GM12875 (cell line): ENCODE data around the gene PIERCE2.
A peak's percentile ranks its signal among the peaks of the same experiment; 100 is the strongest.
"Not testable (repeated sequence)": the region's sequence is repeated elsewhere in the genome, so short reads cannot be mapped to it uniquely, and the experiment has no call there.

Experiments used
- H3K4me3 ChIP-seq: one replicate; pipeline ENCODE4 v1.5.1; 2011; ENCODE audit warnings: low read depth, low read length, control low read depth
- CTCF ChIP-seq: IDR thresholded peaks from 2 replicates; pipeline ENCODE4 v1.5.1; 2011; ENCODE audit warnings: low read depth, mild to moderate bottlenecking, control low read depth, inconsistent platforms, low read length, moderate library complexity, borderline replicate concordance; ENCODE audit not compliant: insufficient read depth

PIERCE2 gene

GRCh38 chr15:55401786-55402246 is 6.5 kb upstream of the PIERCE2 start:
- no peak overlapping the region for H3K4me3 ChIP-seq
- TF ChIP-seq CTCF, result no peak

DNA sequence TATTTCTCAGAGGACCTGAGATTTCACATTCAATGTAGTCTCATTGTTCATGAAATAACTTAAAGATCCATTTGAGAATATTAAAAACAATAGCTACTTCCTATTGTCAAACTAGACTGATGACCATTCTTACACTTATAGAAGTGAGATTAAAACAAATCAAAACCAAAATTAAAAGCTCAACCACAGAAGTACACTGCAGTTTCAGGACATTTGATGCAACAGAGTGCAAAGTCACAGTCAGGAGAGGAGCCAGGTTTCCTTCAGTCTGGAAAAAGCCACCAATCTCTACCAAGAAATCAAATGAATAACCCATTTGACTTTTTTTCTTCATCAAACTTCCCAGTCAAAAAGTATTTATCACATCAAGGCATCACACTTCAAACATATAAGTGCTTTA is 5.6 kb upstream of the PIERCE2 start:
- no peak for TF ChIP-seq CTCF
- no peak overlapping the region for H3K4me3 ChIP-seq

DNA sequence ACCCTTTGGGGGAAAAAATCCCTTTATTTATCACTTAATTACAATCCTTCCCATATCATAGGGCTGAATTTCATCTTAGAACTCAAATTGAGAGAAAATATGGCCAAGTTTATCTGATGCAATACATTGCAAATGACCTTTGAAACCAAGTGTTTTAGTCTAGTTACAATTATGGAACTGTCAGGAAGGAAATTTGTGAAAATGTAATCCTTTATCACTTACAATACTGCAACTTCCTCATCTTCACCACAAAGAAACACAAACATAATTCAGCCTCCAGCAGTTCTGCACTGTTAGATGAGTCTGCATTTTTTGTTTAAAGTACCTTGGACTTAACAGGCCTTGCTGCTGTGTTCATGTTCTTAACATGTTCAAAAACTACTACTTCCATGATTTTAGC is 4.8 kb upstream of the PIERCE2 start:
- H3K4me3 ChIP-seq, result no peak overlapping the region
- no peak for TF ChIP-seq CTCF

DNA sequence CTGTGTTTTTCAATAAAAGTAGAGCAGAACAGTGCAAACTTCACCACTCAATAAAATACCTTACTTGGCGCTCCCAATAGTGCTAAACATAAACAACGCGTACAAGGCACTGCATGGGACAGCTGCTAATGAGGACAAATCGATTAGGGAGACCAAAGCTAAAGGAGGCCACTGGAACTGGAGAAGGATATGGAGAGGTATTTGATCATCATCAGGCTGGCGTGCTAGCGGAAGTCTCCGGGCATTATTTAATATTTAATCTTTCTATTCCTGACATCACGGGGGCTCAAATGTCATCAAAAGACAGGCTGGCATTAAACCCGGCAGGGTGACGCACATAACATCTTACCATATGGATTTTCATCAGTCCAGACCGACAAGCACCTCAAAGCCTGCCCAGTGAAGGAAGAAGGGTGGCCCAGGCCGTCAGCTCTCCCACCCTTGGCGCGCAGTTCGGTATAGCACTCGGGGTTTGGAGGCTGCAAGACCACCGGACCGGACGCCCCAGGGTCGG is 740 bp upstream of the PIERCE2 start:
- H3K4me3 ChIP-seq, result peak overlapping the region; percentile 60
- no peak for TF ChIP-seq CTCF

GRCh38 chr15:55408976-55409375 is 681 bp downstream of the PIERCE2 start:
- not testable (repeated sequence) for H3K4me3 ChIP-seq

DNA sequence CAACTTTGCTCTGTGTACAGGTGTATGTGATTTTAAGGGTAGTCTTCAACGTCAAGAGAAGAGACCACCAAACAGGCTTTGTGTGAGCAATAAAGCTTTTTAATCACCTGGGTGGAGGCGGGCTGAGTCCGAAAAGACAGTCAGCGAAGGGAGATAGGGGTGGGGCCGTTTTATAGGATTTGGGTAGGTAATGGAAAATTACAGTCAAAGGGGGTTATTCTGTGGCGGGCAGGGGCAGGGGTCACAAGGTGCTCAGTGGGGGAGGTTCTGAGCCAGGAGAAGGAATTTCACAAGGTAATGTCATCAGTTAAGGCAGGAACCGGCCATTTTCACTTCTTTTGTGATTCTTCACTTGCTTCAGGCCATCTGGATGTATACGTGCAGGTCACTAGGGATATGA is 9.4 kb downstream of the PIERCE2 start:
- H3K4me3 ChIP-seq, result not testable (repeated sequence)

DNA sequence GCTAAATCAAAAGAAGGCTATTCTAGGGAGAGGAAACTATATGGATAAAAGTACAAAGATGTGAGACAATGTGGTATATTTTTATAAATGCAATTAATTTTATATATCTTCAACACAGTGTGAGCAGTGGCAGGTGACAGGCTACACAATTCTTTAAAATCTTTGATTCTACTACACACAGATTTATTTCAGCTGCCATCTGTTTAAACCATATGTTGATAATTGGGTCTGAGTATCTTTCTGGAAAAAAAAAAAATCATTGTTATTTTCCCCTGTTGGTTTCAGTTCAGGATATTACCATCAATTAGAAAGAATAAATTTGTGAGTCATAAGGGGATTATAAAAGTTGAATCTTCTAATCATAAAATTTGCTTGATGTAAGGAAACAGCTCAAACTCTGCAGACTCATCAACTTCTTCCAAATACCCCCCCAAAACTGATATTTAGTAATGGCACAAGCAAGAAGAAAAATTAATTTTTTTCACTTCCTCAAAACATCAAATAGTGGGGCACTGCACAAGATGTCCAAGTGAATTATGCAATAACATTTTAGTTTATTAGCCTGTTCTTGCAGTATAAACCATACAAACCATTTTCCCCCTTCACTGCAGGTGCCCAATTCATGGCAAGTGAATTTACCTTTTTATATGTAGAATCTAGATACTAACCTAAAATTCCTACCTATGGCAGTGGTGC is 12.0 kb downstream of the PIERCE2 start:
- no peak for TF ChIP-seq CTCF
- H3K4me3 ChIP-seq, result no peak overlapping the region

- H3K4me3 ChIP-seq, result no peak overlapping the region
- TF ChIP-seq CTCF, result no peak
These were observed 13.8 kb downstream of the PIERCE2 start for GRCh38 chr15:55422089-55422488.
